Posterior cingulate gyrus (tissue), 11 donors: ENCODE data around the gene CEP55.

Experiments
- DNase-seq, 10 donors: peaks; one replicate each; pipeline versions ENCODE4 v3.0.0 to v3.0.0-alpha.2; 2020 to 2021; ENCODE audit warnings: mixed read lengths in 3 of 10
- intact Hi-C: fragments of 100-400 bp; cut with DNase I; formaldehyde crosslinking; loops from one replicate; pipeline ENCODE4 v1.15.1; 2023

Gene CEP55

DNA sequence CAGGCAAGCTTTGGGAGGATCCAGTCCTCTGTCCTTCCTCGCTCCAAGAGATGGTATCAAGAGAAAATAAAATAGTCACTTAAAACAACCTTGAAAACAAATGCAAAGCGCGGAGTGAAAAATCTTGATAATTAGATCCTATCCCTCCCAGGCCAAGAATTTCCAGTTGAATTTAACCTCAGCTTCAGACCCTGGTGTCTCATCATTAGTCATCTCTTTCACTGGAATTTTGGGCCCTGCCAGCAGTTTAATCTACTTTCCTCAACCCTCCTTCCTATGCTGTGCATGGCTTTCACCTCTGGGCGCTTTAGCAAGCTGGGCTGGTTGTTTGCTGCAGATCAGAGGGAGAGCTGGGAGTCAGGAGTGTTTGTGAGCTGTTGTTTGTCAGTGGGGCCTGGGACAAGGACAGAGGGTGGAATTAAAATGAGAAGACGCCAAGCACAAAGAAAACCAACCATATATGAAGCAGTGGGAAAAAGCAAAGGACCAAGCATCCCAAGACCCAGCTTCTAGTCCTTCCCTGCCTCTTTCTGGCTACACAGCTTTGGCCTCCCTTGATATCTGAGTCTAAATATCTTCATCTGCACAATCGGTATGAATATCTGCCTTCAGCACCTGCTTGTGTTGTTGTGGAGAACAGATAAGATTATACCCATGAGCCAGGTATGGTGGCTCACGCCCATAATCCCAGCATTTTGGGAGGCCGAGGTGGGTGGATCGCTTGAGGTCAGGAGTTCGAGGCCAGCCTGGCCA, 27.8 kb upstream of the CEP55 start:
- intact Hi-C loops, result no loop called here
- DNase-seq, result no peak

GRCh38 chr10:93469454-93469853, 27.0 kb upstream of the CEP55 start:
- DNase-seq, result no peak
- intact Hi-C loops, result no loop called here

- DNase-seq, result no peak
- intact Hi-C loops, result no loop called here
Measured at GRCh38 chr10:93471110-93471651, 25.2 kb upstream of the CEP55 start.

GRCh38 chr10:93473161-93473560, 23.3 kb upstream of the CEP55 start:
- DNase-seq, result peak in 1 of 10 donors; percentile 10
- intact Hi-C loops, result no loop called here

- DNase-seq, result peak in 1 of 10 donors; percentile 13
- intact Hi-C loops, result no loop called here
Measured at GRCh38 chr10:93473804-93474472, 22.5 kb upstream of the CEP55 start.

DNA sequence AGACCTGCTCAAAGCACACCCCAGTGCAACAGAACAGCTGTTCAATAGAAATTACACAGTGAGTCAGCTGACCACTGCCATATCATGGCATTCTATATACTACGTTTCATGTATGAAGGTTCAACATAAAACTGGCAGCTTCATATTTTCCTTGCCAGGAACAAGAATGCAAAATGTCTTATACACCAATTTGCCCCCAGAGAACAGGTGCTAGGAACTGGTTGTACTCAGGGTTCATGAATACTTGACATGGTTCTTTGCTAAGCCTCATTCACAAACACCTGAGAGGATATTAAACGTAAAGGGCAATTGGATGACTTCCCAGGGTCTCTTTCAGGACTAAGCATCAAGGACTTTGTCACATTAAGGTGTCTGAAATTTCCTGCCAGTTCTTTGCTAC, 21.2 kb upstream of the CEP55 start:
- intact Hi-C loops, result no loop called here
- DNase-seq, result no peak

- DNase-seq, result no peak
- intact Hi-C loops, result no loop called here
Measured at GRCh38 chr10:93475871-93476270, 20.5 kb upstream of the CEP55 start.

- intact Hi-C loops, result no loop called here
- DNase-seq, result no peak
Measured at GRCh38 chr10:93476756-93477155, 19.7 kb upstream of the CEP55 start.

DNA sequence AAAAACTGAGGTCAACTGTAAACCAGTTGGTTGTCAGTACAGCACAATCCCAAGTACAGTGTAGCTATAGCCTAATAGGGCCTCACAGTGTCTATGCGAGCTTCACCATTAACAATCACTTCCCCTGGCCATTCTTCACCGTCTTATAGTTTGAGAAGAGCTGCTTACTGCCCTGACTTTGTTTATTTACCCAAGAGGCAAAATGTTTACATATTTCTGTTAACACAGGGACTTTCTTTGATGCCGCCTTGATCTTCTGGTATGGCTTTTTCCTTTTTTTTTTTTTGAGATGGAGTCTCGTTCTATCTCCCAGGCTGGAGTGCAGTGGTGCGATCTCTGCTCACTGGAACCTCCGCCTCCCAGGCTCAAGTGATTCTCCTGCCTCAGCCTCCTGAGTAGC, 17.5 kb upstream of the CEP55 start:
- no peak for DNase-seq
- intact Hi-C loops, result no loop called here

DNA sequence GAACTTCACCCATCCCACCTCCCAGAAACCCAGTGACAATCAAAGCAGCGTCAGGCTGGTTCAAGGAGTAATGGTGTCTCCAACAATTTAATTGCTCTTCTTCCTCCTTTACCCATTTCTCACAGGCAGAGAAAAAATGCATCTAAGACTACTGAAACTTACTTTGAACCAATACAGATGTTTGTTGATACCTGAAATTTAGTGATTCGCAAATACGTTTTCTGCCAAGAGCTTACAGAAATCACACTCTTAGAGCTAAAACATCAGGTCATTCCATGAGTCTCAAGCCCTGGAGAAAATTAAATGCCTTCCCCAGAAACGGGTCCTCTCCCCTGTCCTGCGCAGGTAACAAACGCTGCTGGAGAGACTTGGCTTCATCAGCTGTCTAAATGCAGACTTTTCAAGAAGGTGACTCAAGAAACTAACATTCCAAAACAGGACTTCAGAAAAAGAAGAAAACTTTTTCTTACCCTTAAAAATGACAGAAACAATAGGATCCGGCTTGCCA, 14.7 kb upstream of the CEP55 start:
- DNase-seq, result no peak
- intact Hi-C loops, result loop anchor here (1.0 kb wide), 1 partner anchor 105 kb away; no protein-coding TSS in a partner anchor

DNA sequence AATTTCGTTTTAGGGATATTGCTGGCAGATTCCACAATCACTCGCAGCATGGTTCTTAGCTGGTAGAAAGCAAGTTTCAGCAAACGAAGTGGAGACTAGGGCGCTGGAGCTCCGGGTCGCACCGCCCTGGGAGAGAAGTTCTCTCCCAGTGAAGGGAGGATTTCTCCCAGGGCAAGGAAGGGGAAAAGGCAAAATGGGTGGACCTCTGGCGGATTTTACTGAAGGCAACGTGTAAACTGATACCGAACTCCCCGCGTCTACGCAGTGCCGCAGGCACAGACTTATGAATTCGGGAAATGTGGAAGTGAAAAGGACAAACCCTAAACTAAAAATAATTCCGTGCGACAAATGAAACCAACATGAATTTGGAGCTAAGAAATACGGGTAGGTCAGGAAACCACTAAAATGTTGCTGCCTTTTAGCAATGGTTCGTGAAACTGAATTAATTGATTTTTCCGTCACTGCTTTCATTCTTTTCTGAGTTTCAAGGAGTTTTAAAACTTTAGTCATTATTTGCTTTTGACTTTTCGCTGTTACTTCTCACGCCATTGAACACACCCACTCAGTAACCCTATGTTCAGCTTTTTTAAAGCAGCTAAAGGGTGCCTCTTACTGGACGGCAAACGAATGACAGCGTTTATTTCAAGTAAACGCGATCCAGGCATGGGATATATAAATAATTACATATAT, 14.1 kb upstream of the CEP55 start, which contains the start of gene MYOF:
MYOF (minus strand) TSS at position 190 of the 690 bp plus-strand sequence; CDS start at position 50, 140 bp downstream.
- intact Hi-C loops, result loop anchor here (1.0 kb wide), 1 partner anchor 106 kb away; no protein-coding TSS in a partner anchor

GRCh38 chr10:93485690-93486089, 10.7 kb upstream of the CEP55 start:
- DNase-seq, result no peak
- intact Hi-C loops, result no loop called here

More for the DNA sequence above, 14.1 kb upstream of the CEP55 start, which contains the start of gene MYOF:
- peak in 3 of 10 donors; percentile 27 to 58 (median 35) for DNase-seq

- intact Hi-C loops, result no loop called here
- DNase-seq, result no peak
Measured at GRCh38 chr10:93488956-93489528, 7.4 kb upstream of the CEP55 start.

- intact Hi-C loops, result no loop called here
- no peak for DNase-seq
Measured at GRCh38 chr10:93491602-93492121, 4.8 kb upstream of the CEP55 start.

DNA sequence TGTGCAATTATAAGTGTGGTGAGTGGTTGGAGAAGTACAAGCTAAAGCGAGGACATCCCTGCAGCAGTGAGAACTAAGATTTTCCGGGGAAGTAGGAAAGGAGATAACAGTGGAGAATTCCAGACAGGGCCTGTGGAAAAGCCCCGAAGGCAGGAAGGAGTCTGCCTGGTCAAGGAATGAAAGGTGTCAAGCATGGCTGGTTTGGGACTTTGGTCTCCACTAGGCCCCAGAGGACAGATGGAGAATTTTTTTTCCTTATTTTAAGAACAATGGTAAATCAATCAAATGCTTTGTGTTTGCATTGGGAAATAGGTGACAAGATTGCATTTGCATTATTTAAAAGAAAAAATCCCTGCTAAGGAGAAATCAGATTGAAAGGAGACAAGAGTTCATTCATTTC, 3.2 kb upstream of the CEP55 start:
- intact Hi-C loops, result no loop called here

GRCh38 chr10:93494494-93494893, 1.9 kb upstream of the CEP55 start:
- intact Hi-C loops, result no loop called here
- no peak for DNase-seq

More for the DNA sequence above, 3.2 kb upstream of the CEP55 start:
- DNase-seq, result peak in 1 of 10 donors; percentile 11

GRCh38 chr10:93495654-93496321, 624 bp upstream of the CEP55 start:
- intact Hi-C loops, result no loop called here
- DNase-seq, result peak in 2 of 10 donors; percentile 10 to 81

GRCh38 chr10:93498166-93498565, 1.8 kb downstream of the CEP55 start:
- intact Hi-C loops, result no loop called here
- DNase-seq, result no peak

DNA sequence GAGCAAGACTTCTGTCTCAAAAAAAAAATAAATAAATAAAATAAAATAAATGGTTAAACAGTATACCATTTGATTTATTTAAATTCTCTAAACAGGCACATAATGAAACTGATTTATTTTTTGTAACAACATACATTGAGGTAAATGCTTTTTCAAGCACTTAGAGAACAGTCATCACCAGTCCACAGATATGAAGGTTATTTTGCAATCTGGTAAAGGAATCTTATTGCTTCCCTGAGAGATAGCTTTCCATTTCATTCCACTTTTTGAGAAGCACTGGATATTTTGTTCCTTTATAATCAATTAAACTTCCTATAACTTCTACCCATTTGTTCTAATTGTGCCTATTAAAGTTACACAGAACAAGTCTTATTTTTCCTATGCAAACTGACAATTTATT, 5.2 kb downstream of the CEP55 start:
- no peak for DNase-seq
- intact Hi-C loops, result no loop called here

DNA sequence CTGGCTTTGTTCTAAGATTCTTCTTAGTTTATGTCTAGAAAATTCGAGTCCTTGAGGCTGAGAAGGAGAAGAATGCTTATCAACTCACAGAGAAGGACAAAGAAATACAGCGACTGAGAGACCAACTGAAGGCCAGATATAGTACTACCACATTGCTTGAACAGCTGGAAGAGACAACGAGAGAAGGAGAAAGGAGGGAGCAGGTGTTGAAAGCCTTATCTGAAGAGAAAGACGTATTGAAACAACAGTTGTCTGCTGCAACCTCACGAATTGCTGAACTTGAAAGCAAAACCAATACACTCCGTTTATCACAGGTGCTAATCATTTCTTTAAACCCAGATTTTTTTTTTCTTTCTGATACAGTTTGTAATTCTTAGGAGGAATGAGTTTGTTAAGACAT, 6.7 kb downstream of the CEP55 start:
- no peak for DNase-seq
- intact Hi-C loops, result no loop called here
